Upper lobe of right lung (tissue), 1 donor: ENCODE results near the gene CMIP. TPM values are rescaled to one million over a fixed set of nuclear protein-coding genes. Genes with fewer than 3 reads are reported as not detected.
A peak's percentile ranks its signal among the peaks of the same experiment; 100 is the strongest.

Experiments used
- ATAC-seq: fragments of 200-7000 bp; cut with Tn5 transposase; one replicate; pipeline ENCODE4 v1.9.1; 2020; ENCODE audit warnings: mild to moderate bottlenecking, moderate library complexity
- DNase-seq: peaks from one replicate; pipeline ENCODE4 v3.0.0-alpha.2; 2020
- H3K27ac ChIP-seq: fragments of 200-600 bp; one replicate; pipeline ENCODE4 v1.8.0; 2022
- H3K27me3 ChIP-seq: fragments of 200-600 bp; one replicate; pipeline ENCODE4 v1.8.0; 2022; ENCODE audit warnings: mild to moderate bottlenecking
- H3K36me3 ChIP-seq: fragments of 200-600 bp; one replicate; pipeline ENCODE4 v1.8.0; 2022
- H3K4me1 ChIP-seq: fragments of 200-600 bp; one replicate; pipeline ENCODE4 v1.8.0; 2022
- H3K4me3 ChIP-seq: fragments of 200-600 bp; one replicate; pipeline ENCODE4 v1.8.0; 2022; ENCODE audit warnings: mild to moderate bottlenecking
- H3K9me3 ChIP-seq: fragments of 200-600 bp; one replicate; pipeline ENCODE4 v1.8.0; 2022
- CTCF ChIP-seq: fragments of 200-600 bp; IDR thresholded peaks from one replicate; pipeline ENCODE4 v1.8.0; 2022; ENCODE audit warnings: antibody characterized with exemption
- intact Hi-C: fragments of 100-400 bp; cut with DNase I; formaldehyde crosslinking; loops from one replicate; pipeline ENCODE4 v1.11.0; 2022
- total RNA-seq: library from RNA; stranded (reverse); fragmentation: NEBNext Ultra II Directional; extraction: Animal tissue kit (Norgen Biotek cat#: 25700); gene quantifications from one replicate; pipeline ENCODE4 v1.2.1, GENCODE V29; 2021
- donor health status: DM: no; HTN: yes; CAD: no; lungs with severe emphysema.

Gene CMIP
- total RNA-seq, 1 donor from 2014 or later = 73.8 TPM

- TF ChIP-seq CTCF = no peak
- intact Hi-C loops = no loop called here
- no peaks in the 10 kb centered on the region for H3K9me3 ChIP-seq
- no peak for ATAC-seq
- H3K27ac ChIP-seq = no peak overlapping the region
- H3K27me3 ChIP-seq = no peaks in the 10 kb centered on the region
- DNase-seq = no peak
- peaks cover 37% of the 10 kb centered on the region for H3K36me3 ChIP-seq
- no peak overlapping the region for H3K4me3 ChIP-seq
- peaks cover 17% of the 10 kb centered on the region for H3K4me1 ChIP-seq
Measured at GRCh38 chr16:81679721-81680430, 235.3 kb downstream of the CMIP start.

GRCh38 chr16:81680444-81681275, 236.1 kb downstream of the CMIP start:
- ATAC-seq (peak; percentile 81), DNase-seq (peak; percentile 77)
- Histone ChIP-seq H3K4me3 (no peak overlapping the region), H3K36me3 (peaks cover 36% of the 10 kb centered on the region), H3K9me3 (no peaks in the 10 kb centered on the region), H3K4me1 (peaks cover 17% of the 10 kb centered on the region), H3K27me3 (no peaks in the 10 kb centered on the region), H3K27ac (no peak overlapping the region)
- no peak for TF ChIP-seq CTCF
- intact Hi-C loops = no loop called here

- intact Hi-C loops = no loop called here
- no peak for ATAC-seq
- DNase-seq = no peak
- H3K27ac ChIP-seq = no peak overlapping the region
- TF ChIP-seq CTCF = no peak
- peaks cover 31% of the 10 kb centered on the region for H3K36me3 ChIP-seq
- peaks cover 17% of the 10 kb centered on the region for H3K4me1 ChIP-seq
- H3K27me3 ChIP-seq = no peaks in the 10 kb centered on the region
- no peaks in the 10 kb centered on the region for H3K9me3 ChIP-seq
- no peak overlapping the region for H3K4me3 ChIP-seq
Measured at GRCh38 chr16:81681311-81681710, 236.7 kb downstream of the CMIP start.

GRCh38 chr16:81684242-81684837, 239.7 kb downstream of the CMIP start:
- no peak overlapping the region for H3K4me3 ChIP-seq
- DNase-seq (no peak), ATAC-seq (no peak)
- peaks cover 23% of the 10 kb centered on the region for H3K36me3 ChIP-seq
- H3K4me1 ChIP-seq = peaks cover 15% of the 10 kb centered on the region
- intact Hi-C loops = no loop called here
- H3K9me3 ChIP-seq = no peaks in the 10 kb centered on the region
- no peak for TF ChIP-seq CTCF
- H3K27me3 ChIP-seq = no peaks in the 10 kb centered on the region
- H3K27ac ChIP-seq = no peak overlapping the region

GRCh38 chr16:81684901-81685300, 240.3 kb downstream of the CMIP start:
- no peaks in the 10 kb centered on the region for H3K27me3 ChIP-seq
- peaks cover 15% of the 10 kb centered on the region for H3K4me1 ChIP-seq
- intact Hi-C loops = no loop called here
- H3K9me3 ChIP-seq = no peaks in the 10 kb centered on the region
- H3K36me3 ChIP-seq = peaks cover 17% of the 10 kb centered on the region
- ATAC-seq = no peak
- H3K4me3 ChIP-seq = no peak overlapping the region
- no peak for DNase-seq
- no peak for TF ChIP-seq CTCF
- H3K27ac ChIP-seq = no peak overlapping the region
